ENCODE results near the gene TOM1L1.

TOM1L1 gene

GRCh38 chr17:54898576-54898975 lies 2.1 kb upstream of the TOM1L1 start:
- DNase-seq (ENCODE audit: low spot score): no peak

GRCh38 chr17:54899201-54899600 lies 1.5 kb upstream of the TOM1L1 start:
- DNase-seq (ENCODE audit: low spot score): no peak

DNA sequence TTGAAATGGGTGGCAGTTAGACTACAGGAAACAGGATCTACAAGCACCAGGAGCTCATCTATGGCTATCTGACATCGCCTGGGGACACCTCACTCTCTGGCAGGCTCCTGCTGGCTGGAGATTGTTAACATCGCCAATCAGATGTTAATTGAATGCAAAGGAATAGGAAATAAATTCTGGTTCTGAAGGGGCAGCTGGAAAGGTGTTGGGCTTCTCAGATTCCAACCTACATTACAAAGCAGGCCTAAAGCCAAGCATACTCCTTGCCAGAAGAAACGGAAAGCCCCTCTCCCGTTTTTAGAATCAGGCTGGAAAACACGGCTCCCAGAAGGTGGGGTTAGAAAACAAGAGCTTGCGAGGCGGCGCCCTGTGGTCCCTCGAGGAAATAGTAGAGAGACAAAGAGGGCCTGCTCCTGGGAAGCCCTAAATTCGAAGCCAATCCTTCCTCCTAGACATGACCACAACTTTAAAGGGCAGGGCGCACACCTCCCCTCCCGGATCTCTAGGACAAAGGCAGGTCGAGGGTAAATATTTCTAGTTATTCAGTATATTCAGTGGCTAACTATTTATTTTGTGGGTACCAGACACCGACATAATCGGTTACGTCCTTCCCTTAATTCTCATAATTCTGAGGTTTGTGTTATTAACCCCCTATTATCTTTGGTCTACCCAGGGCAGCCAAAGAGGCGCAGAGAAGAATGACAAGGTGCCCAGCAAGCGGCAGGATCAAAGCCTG lies 763 bp upstream of the TOM1L1 start:
- no peak for DNase-seq (ENCODE audit: low spot score)

DNA sequence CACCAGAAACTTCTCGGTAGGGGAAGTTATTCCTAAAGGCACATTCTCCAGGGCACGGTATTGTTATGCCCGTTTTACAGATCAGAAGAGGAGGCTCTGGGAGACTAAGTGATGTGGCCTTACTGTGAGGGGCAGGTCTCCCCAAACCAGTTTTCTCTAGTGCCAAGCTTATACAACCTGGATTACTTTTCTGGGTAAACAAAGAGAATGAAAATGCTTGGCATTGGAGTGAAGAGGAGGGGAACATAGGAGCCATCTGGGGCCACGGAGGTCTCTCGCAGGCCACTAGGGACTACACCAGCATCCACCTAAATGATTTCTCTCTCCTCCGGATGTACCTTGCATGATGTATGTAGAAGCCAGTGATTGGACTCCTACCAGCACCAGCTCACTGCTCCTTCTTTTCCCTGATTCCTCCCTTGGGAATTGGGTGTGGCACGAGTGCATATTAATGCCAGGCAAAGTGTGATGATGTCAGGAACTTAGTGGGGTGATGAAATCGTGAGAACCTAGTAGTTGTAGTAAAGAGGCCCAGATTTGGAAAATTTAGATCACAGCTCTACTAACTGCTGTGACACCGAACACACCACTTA lies 674 bp downstream of the TOM1L1 start:
- DNase-seq (ENCODE audit: low spot score): peak; percentile 15

DNA sequence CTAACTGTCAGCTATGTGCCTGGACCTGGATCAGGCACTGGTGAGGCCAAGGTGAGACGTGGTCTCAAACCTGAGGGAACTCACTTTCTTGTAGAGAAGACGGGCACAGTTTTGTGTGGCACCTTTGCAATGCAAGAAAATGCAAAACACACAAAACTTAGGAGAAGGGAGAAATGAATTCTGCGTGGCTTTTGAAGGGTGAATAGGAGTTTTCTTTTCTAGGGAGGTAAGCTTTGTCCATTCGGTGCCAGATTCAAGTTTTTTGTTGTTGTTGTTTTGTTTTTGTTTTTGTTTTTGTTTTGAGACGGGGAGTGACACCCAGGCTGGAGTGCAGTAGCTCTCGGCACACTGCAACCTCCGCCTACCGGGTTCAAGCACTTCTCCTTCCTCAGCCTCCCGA lies 1.4 kb downstream of the TOM1L1 start:
- DNase-seq (ENCODE audit: low spot score): no peak

DNA sequence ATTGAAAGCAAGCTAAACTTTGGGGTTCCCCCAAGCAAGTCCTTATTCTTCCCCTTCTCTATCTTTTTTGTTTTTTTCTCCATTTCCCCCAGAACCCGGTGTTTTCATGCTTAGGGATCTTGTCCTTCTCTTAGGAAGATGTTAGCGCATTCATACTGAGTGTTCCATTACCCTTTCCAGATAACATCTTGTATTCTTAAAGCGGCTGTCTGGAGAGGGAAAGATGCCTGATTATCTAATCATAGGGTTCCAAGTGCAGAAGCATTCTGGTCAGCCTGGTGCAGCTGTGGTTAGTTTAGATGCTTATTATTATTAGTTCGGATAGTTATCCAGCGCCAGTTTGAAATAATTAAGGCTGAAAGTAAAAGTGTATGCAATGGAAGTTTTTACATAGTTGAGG lies 2.0 kb downstream of the TOM1L1 start:
- DNase-seq (ENCODE audit: low spot score): no peak

DNA sequence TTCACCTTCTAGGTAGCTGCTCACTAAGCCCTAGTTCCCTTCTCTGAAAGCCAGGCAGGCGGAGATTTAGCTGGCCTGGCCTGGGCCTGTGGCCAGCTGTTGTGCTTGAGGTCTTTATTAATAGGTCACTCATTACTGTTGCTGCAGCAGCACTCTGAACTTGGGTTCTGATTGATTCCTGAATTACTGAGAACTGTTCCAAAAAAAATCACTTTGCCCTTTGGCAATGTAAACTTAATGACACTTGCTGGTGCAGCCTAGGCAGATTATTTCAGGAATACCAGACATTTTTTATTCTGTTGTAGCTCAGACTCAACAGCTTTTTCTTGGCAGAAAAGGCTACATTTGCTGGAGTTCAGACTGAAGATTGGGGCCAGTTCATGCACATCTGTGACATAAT lies 2.7 kb downstream of the TOM1L1 start:
- DNase-seq (ENCODE audit: low spot score): no peak

DNA sequence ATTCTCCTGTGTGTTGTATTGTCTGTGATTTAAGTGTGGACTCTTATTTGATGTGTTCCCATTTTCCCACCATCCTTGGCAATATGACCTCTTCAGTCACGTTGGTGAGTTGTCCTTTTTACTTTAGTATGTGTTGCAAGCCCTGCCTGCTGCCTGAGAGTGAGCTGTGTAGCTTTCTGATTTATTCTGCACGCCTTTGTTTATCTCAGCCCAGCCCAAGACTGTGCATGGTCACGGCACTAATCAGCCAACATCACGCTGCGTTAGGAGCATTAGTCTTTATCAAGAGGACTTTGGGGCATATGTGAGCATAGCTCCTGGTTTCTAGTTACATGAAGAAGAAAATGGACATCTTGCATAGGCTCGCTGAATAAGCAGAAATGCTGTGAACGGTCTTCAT lies 6.0 kb downstream of the TOM1L1 start:
- no peak for DNase-seq (ENCODE audit: low spot score)

DNA sequence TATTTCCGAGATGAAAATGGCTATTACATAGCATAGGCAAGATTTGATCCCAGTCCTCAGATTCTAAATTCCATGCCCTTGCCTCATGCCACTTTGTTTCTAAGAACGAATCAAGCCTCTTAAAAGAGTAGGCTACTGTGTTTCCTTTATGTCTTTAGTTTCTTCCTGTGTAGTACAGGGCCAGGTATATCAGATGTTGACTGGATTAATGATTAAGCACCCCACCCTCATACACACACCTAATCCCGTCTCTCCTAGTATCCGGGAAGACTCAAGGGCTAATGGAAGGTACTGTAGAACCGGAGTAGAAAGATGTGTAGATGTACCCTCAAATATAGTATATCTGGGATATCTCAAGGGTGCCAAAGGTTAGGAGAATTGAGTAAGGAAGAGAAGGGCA lies 6.7 kb downstream of the TOM1L1 start:
- DNase-seq (ENCODE audit: low spot score): no peak

DNA sequence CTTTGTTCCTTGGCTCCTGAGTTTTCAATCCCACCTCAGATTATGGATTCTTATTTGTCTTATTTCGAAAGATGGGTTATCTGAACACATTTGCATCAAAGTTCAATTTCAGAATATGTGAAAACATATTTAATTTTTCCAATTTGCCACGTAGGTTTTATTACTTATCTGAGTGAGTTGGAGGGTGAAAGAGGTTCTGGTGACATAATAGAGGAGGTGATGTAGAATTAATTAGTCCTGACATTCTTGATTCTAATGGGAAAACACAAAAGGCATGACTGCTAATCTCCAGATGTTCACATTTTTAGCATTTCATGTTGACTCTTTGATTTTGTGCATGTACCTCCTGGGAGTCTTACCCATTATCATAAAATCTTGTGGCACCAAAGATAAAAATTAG lies 9.1 kb downstream of the TOM1L1 start:
- no peak for DNase-seq (ENCODE audit: low spot score)

- no peak for DNase-seq (ENCODE audit: low spot score)
These were observed 16.1 kb downstream of the TOM1L1 start for GRCh38 chr17:54916721-54917120.

GRCh38 chr17:54919425-54919824 lies 18.8 kb downstream of the TOM1L1 start:
- no peak for DNase-seq (ENCODE audit: low spot score)

GRCh38 chr17:54920819-54921218 lies 20.2 kb downstream of the TOM1L1 start:
- DNase-seq (ENCODE audit: low spot score): no peak

GRCh38 chr17:54924405-54924804 lies 23.8 kb downstream of the TOM1L1 start:
- no peak for DNase-seq (ENCODE audit: low spot score)

GRCh38 chr17:54927525-54927924 lies 26.9 kb downstream of the TOM1L1 start:
- no peak for DNase-seq (ENCODE audit: low spot score)

DNA sequence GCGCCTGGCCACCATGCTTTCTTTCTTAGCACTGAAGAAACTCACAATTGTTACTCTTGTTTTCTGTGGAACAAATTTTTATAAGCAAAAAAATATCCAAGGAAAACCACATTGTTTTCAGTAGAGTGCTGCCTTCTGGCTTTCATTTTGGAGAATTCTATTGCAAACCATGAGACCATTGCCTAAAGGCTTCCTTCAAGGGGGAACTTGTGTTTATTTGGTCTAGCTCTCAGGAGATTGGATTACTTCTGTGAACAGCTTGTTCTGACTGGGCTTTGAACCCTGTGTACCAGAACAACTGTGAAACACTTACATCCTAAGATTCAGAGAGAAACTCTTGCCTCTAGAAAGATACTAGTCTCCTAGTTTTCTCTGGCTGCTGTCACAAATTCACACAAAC lies 32.1 kb downstream of the TOM1L1 start:
- DNase-seq (ENCODE audit: low spot score): no peak

- no peak for DNase-seq (ENCODE audit: low spot score)
These were observed 33.3 kb downstream of the TOM1L1 start for GRCh38 chr17:54933921-54934320.

DNA sequence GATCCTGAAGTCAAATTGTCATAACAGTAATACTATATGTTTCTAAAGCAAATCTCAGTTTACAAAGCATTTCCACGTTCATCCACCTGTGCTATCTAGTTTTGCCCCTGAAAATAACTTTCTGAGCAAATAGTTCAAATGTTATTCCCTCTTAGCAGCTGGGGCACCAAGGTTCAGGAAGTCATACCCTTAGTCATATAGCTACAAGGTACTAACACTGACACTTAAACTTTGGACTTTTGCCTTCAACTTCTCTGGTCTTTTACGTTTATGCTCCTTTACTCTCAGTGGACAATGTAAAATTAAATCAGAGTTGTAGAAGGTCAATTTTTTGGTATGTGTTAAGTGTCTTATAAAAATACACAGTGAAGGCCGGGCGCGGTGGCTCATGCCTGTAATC lies 34.8 kb downstream of the TOM1L1 start:
- DNase-seq (ENCODE audit: low spot score): no peak

- DNase-seq (ENCODE audit: low spot score): no peak
These were observed 36.4 kb downstream of the TOM1L1 start for GRCh38 chr17:54937018-54937417.

GRCh38 chr17:54937426-54937825 lies 36.8 kb downstream of the TOM1L1 start:
- DNase-seq (ENCODE audit: low spot score): no peak

DNA sequence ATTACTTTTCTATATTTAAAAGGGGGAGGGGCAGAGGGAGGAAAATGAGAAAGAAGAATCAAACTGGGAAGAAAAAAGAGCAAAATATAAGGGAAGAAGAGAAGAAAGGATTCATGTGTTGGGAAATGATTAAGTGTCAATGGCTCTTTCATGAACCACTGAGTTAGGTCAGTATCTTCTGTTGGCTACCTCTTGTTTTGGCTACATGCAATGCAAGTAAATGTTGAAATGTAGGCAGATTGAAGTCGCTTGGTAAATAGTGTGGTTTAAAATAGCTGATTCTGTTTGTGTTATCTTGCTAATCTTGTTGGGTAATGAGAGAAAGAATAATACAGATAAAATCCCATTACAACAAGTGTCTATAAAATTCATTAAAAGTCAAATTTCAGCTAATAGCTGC lies 40.6 kb downstream of the TOM1L1 start:
- DNase-seq (ENCODE audit: low spot score): no peak

GRCh38 chr17:54944796-54945195 lies 44.1 kb downstream of the TOM1L1 start:
- DNase-seq (ENCODE audit: low spot score): no peak

- no peak for DNase-seq (ENCODE audit: low spot score)
These were observed 44.6 kb downstream of the TOM1L1 start for GRCh38 chr17:54945231-54945630.

DNA sequence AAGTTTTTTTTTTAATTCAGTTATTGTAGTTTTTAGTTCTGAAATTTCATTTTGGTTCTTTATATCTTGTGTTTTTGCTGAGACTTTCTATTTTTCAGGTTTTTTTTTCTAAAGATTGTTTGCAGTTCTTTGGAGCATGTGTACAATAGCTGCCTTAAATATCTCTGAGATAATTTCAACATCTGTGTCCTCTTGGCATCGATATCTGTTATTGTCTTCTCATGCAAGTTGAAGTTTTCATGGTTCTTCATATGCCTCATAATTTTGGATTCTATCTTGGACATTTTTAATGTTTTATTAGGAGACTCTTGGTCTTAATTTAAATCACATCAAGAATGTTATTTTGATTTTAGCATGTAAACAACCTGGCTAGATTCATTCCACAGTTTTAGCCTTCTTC lies 45.0 kb downstream of the TOM1L1 start:
- DNase-seq (ENCODE audit: low spot score): no peak
